ENCODE data around the gene TTC23. TPM values are rescaled to one million over a fixed set of nuclear protein-coding genes. Genes with fewer than 3 reads are reported as not detected.

TTC23 gene
- polyA plus RNA-seq, 1 donor (not counting 4 experiments of a cell fraction or from before 2014, with no cell fraction given): 6.7 TPM

DNA sequence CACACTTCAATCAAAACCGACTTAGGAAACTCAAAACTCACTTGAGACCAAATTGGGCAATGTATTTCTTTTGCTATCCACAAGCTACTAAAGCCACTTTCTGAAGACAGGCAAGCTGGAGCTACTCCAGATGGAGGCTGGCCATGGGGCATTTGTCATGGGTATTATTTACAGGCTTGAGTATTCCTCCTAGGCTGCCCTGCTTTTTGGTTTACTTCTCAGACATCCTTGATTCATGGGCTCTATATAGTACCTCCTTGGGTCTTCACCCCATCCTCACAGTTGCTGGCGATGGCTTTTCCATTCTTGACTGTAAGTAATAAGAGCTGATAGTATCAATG, 163.1 kb downstream of the TTC23 start:
- Histone ChIP-seq H3K9ac (ENCODE audit: control insufficient read depth, extremely low read depth, insufficient read depth, low read length) (no peak overlapping the region), H3K79me2 (ENCODE audit: control insufficient read depth, insufficient read depth, low read length) (no peaks in the 10 kb centered on the region), H3K4me3 (ENCODE audit: control insufficient read depth in 2 of 3, extremely low read depth in 1 of 3, insufficient read depth in 2 of 3, low read depth in 1 of 3, low read length in 3 of 3) (no peak overlapping the region), H3K27me3 (ENCODE audit: control insufficient read depth, extremely low read depth, insufficient read depth, low read length) (no peaks in the 10 kb centered on the region), H3K27ac (ENCODE audit: control insufficient read depth, insufficient read depth, low read length) (no peak overlapping the region), H3K9me3 (ENCODE audit: control insufficient read depth, low read depth, low read length) (no peaks in the 10 kb centered on the region), H3K9me1 (ENCODE audit: control insufficient read depth, extremely low read depth, insufficient read depth, low read length) (no peaks in the 10 kb centered on the region), H3K4me1 (ENCODE audit: control insufficient read depth, extremely low read depth, insufficient read depth, low read length) (no peaks in the 10 kb centered on the region), H3K36me3 (ENCODE audit: control insufficient read depth in 2 of 2, extremely low read depth in 1 of 2, insufficient read depth in 2 of 2, low read length in 2 of 2) (no peaks in the 10 kb centered on the region), H3K4me2 (ENCODE audit: control insufficient read depth, extremely low read depth, insufficient read depth, low read depth, low read length) (no peak overlapping the region), H4K20me1 (ENCODE audit: control insufficient read depth, extremely low read depth, insufficient read depth, low read length) (no peaks in the 10 kb centered on the region), H2AFZ (ENCODE audit: control insufficient read depth, low read length) (no peak overlapping the region)
- no peak for FAIRE-seq
- TF ChIP-seq EZH2 (IDR thresholded peaks at IDR 0.05; ENCODE audit: low read length): no peak
- DNase-seq (ENCODE audit: low read depth, low spot score): no peak
- dilution Hi-C loops (cut with MboI; ENCODE audit: extremely low pct_ligation_motif_present, low sequenced_read_pairs): no loop called here

Other genes with a start within 250 kb of the TTC23 start
- gene PGPEP1L, start 241.8 kb downstream of the TTC23 start, polyA plus RNA-seq: not detected in 3 replicates
- gene SYNM, start 144.5 kb downstream of the TTC23 start, polyA plus RNA-seq: 0.04 to 0.10 TPM (median 0.09 TPM) in 3 replicates
- gene LRRC28, start 1.9 kb upstream of the TTC23 start, polyA plus RNA-seq: 19.2 to 25.1 TPM (median 23.3 TPM) in 3 replicates